GM21723 (cell line): ENCODE measurements around the gene FMNL3.
"Not testable (repeated sequence)": the region's sequence is repeated elsewhere in the genome, so short reads cannot be mapped to it uniquely, and the experiment has no call there.

Experiments used
- ATAC-seq: cut with Tn5 transposase; IDR thresholded peaks from one replicate; pipeline ENCODE4 v1.9.1; 2021; ENCODE audit warnings: mild to moderate bottlenecking, moderate library complexity; ENCODE audit not compliant: unreplicated experiment

Gene FMNL3, protein sequence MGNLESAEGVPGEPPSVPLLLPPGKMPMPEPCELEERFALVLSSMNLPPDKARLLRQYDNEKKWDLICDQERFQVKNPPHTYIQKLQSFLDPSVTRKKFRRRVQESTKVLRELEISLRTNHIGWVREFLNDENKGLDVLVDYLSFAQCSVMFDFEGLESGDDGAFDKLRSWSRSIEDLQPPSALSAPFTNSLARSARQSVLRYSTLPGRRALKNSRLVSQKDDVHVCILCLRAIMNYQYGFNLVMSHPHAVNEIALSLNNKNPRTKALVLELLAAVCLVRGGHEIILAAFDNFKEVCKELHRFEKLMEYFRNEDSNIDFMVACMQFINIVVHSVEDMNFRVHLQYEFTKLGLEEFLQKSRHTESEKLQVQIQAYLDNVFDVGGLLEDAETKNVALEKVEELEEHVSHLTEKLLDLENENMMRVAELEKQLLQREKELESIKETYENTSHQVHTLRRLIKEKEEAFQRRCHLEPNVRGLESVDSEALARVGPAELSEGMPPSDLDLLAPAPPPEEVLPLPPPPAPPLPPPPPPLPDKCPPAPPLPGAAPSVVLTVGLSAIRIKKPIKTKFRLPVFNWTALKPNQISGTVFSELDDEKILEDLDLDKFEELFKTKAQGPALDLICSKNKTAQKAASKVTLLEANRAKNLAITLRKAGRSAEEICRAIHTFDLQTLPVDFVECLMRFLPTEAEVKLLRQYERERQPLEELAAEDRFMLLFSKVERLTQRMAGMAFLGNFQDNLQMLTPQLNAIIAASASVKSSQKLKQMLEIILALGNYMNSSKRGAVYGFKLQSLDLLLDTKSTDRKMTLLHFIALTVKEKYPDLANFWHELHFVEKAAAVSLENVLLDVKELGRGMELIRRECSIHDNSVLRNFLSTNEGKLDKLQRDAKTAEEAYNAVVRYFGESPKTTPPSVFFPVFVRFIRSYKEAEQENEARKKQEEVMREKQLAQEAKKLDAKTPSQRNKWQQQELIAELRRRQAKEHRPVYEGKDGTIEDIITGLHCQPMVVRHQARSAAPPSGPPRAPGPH

DNA sequence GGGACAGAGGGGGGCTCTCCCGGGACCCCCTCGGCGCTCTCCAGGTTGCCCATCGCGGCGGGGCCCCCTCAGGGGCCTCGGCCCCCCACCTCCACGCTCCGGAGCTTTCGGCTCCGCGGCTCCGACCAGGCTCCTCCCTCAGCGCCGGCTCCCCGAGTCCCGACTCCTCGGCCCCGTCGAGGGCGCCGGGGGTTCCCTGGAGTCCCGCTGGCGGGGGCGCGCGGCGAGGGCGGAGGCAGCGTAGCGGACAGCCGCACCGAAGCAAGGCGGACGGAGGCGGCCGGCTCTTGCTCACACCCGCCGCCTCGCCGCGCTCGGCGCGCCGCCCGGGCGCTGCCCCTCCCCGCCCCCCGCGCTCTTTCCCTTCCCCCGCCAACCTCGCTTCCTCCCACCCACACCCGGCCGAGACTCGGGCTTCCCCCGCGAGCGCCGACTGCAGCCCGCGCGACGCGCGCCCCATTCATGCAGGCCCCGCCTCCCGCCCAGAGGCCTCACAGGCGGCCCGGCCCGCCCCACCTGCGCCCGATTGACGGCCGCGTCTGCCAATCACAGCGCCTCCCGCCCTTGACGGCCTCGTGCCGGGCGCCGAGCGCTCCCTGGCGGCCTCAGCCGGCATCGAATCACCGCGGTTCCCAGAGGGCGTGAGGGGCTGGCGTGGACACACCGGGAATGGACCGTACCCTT is at the start of gene FMNL3:
FMNL3 (minus strand) TSS at position 278 of the 684 bp plus-strand sequence; CDS start at position 53, 225 bp downstream.
- ATAC-seq, result peak; percentile 82

DNA sequence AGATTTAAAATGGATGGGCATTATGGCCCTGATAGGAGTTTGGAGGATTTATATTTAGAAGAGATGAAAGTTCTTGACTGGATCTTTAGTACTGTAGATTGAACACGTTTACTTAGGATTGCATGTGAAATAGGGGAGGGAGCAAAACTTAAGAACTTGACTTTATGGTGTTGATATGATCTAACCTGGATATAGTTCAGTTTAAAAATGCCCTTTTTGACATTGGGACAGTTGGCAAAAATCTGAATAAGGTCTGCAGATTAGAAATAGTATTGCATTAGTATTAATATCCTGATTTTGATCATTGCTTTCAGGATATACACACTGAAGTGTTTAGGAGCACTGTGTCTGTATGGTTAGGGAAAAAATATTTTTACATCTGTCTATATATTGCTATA is 43.8 kb upstream of the FMNL3 start:
- no peak for ATAC-seq

DNA sequence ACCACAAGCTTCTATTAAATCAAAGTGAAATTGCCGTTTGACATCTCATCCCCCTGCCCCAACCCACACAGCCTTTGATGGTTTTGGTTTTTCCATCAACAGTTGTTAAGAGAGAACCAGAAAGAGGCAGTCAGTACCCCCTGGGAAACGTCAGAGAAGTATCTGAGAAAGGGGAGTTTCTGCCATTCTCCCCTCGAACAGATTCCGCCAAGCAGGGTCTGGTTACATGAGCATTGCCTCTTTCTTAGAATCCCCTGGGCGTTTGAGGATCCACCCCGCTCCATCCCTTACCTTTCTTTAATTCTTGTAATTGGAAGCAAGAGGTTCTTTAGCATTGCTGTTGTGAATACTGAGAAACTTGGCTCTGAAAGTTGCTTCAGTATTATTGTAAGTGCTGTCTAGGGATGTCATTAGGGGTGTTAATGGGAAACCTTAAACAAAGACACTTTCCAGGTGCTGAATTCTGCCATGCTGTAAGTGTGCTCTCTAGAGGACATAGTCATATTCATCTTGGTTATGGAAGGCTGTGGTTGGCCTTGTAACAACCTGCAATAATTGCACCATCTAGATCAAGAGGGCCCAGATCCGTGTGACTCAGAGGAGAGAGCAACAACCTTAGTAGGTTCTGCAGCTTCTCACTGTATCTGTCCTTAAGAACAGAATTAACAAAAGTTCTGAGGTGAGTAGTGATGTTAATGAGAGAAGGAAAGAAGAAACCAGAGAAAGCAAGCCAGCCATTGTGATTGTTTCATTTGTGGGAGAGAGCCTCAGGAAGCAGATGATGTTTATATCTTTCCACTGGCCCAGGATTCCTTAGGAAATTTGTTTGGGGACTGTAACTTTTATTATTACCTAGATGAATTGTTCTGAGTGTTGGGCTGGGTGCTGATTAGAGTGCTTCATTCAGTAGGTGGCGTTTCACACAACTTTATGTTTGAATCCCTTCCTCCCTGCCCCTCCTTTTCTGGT is 43.1 kb upstream of the FMNL3 start:
- ATAC-seq, result peak; percentile 39

DNA sequence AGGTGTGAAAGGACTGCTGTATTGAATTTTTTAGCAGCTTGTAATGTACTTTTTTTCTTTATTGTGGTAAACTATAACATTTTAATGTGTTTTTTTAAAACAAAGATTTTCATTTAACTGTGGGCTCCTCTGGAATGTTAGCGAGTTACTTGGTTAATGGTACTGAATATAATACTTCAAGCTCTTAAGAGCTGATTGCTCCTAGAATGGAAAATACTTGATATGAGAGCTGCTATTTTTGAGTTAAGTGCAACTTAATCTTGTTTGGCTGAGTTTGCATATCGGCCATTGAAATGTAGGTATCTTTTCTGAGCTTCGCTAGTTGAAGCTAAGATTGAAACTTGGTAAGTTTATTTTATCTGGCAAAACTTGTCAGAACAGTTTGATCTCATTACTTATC is 41.6 kb upstream of the FMNL3 start:
- ATAC-seq, result no peak

DNA sequence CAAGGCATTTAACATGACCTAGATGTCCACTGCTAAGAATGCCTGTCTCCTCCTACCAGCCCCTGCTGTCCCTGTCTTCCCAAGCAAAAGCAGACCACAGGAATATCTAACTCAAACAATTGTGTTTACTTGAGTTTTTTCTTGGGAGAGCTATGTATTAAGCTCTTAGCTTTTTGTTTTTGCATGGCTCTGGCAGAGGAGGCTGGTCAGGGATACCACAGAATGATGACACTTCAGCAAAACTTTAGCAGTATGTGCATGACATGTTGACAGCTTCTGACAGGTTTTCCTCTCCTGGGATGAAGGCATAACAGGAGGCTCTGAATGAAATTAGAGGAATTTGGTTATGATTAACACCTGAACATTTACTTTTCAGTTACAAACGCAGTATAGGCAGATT is 41.1 kb upstream of the FMNL3 start:
- ATAC-seq, result no peak

DNA sequence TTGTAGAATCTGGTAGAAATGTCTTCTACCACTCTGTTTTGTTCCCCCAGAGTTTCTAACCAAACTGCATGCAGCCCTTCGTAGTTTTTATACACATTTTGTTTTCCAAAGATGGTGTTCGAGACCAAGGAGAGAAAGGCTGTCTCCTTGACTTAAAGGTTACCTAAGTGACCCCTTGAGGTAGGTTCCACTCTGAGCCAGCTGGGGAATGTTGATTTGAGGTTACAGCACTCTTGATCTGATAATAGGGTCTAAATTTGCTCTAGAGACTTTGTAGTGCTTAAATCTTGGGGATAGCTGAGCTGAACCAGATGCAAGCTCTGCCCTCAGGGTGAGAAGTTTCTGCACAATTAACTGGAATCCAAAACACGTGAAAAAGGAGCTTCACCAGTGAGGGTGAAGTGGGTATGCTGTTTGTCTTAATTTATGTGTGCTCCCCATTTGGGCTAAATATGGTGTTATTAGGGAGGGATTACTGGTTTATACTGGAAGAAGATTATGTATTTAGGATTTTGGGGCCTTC is 37.2 kb upstream of the FMNL3 start:
- ATAC-seq, result no peak

DNA sequence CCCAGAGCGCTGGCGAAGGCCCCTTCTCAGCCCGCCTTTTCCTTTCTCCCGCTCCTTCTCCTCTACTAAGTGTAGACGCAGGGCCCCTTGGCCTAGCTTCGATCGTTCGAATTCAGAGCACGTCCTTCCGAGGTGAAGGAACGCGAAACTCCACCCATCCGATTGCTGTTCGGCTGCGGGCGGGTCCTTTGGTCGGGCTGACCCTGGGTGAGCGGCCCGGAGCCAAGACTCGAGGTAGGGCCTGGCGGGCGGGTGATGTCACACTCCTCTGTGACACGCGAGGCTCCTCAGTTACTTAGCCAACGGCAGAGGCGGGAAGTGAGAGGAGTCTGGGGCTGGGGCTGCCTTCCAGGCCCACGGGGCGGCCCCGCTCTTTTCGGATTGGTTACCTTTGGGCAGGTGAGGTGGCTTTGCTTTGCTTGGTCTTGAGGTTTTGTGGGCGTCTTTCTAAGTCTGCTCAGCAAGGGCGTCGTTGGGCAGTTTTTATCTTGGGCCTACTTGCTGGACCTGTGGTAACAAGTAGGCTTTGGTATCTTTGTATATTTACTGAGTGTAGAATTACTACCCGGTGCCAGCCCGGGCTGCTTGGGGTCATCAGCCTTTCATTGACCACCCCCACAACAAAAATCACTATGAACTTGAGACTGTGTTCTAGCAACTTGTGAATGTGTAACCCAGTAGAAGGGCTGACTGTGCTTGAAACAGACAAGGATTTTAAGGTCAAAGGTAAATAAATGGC is 34.8 kb upstream of the FMNL3 start:
- peak; percentile 63 for ATAC-seq

DNA sequence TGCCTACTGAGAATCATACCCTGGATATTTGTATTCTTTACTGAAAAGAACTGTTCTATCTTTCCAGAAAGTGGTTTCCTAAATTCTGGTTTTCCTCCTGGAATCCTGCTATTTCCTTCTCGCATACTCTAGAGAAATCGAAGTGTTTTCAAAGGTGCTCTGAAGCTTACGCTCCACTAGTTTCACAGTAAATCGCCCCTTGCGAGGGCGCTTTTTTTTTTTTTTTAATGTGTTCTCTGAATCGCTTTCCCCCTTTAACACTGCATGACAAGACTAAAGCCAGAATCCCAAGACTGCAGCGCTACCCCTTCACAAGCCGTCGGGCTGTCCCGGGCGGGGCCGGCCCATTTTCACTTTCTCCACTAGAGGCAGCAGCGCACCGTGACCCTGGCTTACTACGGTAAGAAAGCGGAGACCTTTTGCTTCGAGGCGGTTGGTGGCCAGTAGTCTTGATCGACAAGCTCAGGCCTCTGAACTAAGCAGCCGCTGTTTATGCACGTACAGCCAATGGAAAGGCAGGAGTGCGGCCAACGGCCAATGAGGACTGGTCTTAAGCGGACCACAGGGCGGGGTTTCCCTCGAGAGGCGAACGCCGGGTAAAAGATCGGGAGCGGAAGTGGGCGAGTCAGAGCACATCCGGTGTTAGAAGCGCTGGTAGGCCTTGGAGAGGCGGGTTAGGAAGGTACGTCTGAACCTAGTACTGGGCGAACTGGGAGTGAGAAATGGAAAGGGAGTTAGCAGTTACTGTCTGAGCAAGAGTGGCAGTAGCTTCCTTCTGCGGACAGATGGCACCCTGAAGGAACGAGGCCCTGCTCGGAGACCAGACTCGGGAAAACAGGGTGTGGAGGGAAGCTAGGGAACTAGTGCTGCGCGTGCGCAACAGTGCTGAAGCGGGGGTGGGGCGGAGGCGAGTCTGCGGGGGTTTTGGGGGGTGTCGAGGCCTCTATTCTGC is 34.0 kb upstream of the FMNL3 start, which contains the start of gene TMBIM6:
TMBIM6 (plus strand) TSS at position 628 of the 952 bp plus-strand sequence. CDS start 10,937 bp downstream, outside the sequence.
- peak; percentile 96 for ATAC-seq

DNA sequence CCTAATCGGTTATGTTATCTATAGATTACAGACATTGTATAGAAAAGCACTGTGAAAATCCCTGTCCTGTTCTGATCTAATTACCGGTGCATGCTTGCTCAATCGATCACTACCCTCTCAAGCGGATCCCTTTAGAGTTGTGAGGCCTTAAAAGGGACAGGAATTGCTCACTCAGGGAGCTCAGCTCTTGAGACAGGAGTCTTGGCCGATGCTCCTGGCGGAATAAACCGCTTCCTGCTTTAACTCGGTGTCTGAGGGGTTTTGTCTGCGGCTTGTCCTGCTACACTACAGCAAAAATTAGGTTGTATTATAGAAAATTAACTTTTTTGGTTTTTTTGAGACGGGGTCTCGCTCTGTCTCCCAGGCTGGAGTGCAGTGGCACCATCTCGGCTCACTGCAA is 33.1 kb upstream of the FMNL3 start:
- ATAC-seq, result not testable (repeated sequence)

DNA sequence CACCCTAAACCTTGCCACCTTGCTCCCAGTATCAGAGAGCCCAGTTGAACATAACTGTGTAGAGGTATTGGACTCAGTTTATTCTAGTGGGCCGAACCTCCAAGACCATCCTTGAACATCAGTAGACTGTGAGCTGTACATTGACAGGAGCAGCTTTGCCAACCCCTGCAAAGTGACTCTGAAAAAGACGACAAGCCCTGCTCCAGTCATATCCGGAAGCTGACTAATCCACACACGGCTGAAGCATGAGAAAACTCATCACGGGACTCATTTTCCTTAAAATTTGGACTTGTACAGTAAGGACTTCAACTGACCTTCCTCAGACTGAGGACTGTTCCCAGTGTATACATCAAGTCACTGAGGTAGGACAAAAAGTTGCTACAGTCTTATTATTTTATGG is 31.5 kb upstream of the FMNL3 start:
- ATAC-seq, result not testable (repeated sequence)

DNA sequence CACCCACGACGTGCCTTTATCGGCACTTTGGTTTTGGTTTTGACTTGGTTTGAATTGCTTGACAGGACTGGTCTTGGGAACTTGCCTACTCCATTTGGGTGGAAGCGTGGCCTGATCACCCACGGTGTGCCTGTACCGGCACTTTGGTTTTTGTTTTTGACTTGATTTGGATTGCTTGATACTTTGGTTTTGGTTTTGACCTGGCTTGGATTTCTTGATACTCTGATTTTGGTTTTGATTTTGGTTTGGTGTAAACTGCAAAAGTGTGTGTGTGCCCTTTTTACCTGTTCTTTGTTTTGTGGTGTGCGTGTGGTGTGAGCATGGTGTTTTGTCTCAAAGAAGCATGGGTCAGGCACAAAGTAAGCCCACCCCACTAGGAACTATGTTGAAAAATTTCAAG is 27.7 kb upstream of the FMNL3 start:
- not testable (repeated sequence) for ATAC-seq

DNA sequence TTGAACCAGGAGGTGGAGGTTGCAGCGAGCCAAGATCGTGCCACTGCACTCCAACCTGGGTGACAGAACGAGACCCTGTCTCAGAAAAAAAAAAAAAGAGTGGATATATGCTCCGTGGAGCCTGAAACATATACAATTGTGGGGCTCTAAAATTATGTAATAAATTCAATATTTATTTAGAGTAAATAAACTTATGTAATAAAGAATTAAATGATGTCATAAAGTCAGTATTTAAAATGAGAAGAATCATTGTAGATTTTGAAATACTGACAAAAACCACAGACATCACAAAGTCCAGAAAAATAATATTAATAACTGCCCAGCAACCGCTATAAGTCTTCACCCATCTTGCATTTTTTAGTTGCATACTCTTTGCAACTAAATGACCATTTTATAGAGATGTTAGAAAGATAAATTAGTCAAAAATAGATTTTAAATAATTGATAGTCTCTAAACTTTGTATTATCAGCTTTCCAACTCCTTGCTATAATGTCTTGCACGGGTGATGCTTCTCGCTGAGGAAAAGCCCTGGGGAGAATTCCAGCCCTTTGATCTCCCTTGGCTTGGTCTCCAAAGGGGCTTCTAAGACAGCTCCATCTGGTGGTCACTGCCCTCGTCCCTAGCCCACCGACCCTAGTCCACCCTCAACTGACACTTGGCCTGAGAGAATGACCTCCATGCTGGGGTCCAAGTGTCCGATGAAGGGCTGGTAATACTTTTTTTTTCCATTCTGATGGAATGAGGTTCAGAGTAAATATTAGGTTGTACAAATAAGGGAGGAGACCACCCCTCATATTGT is 26.2 kb upstream of the FMNL3 start:
- ATAC-seq, result no peak

DNA sequence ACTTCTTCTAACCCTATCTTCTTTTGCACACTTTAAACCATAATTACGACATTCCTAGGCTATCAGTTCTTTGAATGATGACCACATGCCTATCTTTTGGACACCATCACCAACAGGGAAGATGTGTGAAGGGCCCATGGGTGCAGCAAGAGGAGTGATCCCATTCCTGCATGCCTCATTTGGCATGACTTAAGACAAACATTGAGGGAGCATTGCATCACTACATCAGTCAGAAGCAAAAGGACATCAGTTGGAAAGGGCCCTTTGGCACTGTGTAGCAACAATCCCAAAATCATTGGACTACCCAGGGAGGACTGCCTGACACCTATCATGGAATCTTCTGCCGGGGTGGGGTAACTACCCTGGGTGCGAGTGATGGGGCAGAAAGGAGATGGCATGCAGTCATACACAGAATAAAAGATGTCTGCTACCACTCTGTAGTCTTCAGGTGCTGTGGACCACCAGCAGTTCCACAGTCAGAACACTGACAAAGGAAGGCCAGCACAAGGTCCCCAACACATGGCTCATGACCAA is 23.4 kb upstream of the FMNL3 start:
- no peak for ATAC-seq

DNA sequence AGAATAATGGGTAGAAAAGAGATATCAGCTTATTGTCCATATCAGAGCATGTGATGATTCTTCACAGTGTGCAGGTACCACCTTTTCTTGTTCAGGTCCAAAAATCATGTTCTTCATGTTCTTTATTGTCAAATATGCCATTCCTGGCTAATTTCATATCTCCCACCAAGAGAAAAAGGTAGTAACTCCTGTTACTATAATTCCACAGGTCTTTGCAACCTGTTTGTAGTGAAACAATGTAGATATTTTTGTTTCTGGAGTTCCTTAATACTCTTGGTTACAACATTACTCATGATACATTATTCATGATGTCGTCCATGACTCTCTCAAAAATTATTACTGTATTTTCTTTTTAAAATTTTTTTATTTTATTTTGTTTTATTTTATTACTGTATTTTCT is 22.8 kb upstream of the FMNL3 start:
- ATAC-seq, result no peak

DNA sequence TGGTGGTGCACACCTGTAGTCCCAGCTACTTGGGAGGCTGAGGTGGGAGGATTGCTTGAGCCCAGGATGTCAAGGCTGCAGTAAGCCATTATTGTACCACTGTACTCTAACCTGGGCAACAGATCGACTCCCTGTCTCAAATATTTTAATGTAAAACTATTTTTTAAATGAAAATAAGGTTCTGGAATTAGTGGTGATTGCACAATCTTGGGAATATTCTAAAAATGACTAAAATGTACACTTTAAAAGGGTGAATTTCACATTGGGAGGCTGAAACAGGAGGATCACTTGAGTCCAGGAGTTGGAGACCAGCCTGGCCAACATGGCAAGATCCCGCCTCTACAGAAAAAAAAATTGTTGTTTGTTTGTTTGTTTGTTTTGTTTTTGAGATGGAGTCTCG is 21.2 kb upstream of the FMNL3 start:
- no peak for ATAC-seq

DNA sequence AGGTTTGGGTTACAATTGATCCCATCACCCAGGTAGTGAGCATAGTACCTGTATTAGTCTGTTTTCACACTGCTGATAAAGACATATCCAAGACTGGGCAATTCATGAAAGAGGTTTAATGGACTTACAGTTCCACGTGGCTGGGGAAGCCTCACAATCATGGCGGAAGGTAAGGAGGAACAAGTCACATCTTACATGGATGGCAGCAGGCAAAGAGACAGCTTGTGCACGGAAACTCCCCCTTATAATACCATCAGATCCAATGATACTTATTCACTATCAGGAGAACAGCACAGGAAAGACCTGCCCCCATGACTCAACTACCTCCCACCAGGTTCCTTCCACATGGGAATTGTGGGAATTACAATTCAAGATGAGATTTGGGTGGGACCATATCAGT is 14.2 kb upstream of the FMNL3 start:
- ATAC-seq, result not testable (repeated sequence)

DNA sequence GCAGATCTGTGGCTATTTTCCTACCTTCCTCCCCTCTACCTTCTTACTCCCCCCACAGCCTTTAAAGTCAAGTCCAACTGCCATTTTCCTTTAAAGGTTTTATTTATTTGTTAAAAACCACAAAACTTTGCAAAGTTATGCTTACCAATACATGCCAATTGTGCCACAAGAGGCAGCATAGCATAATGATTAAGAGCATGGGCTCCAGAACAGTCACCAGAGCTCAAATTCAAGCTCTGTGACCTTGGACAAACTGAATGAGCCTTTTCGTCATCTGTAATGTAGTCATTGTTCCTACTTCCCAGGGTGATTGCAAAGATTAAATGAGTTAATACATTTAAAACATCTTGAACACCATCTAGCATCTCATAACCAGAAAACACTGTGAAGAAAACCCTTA is 13.0 kb upstream of the FMNL3 start:
- ATAC-seq, result no peak
